NCI-H146 treated with DMSO at 0.1 percent for 48 hours (cell line): ENCODE measurements around the gene ATP12A.

Experiments used
- DNase-seq: peaks from one replicate; lab custom pipeline; 2025; ENCODE audit not compliant: unreplicated experiment; lab: John Stamatoyannopoulos, UW

Gene ATP12A

GRCh38 chr13:24680258-24680920, at the start of gene ATP12A:
ATP12A (plus strand) TSS chr13:24680408; CDS start chr13:24680744, 336 bp downstream.
- no peak for DNase-seq

DNA sequence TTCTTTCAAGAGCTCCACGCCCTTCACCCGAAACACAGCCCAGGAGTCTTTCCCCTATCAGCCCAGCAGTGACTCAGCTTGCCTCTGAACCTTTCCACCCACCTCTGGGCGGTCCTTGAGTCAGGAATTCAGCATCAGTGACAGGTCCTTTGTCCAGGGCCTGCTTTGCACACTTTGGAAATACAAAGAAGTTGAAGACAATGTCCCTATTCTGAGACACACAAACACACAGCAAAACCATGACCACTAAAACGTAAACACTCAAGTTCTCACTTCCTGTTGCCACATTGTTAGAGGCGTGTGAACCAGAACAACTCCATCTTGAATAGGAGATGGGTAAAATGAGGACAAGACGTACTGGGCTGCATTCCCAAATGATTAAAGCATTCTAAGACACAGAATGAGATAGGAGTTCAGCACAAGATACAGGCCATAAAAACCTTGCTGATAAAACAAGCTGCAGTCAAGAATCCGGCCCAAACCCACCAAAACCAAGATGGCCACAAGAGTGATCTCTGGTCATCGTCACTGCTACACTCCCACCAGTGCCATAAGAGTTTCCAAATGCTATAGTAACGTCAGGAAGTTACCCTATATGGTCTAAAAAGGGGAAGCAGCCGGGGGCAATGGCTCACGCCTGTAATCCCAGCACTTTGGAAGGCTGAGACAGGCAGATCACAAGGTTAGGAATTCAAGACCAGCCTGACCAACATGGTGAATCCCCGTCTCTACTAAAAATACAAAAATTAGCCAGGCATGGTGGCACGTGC, 49.2 kb upstream of the ATP12A start:
- DNase-seq: no peak

DNA sequence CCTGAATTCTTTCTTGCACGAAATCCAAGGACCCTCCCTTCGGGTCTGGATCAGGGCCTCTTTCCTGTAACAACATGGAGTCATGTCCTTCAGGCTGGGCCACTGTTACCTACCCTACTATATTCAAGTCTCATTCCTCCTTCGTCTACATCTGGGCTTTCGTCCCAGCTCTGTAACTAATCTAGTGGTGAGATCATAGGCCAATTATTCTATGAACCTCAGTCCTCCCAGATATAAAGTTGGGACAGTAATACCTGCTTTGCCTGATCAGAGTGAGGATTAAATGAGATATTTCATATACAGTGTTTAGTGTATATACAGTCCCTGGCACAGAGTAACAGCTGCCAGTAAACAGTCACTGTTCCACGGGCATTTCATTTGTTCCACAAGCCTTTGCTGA, 48.3 kb upstream of the ATP12A start:
- no peak for DNase-seq

- no peak for DNase-seq
Measured at GRCh38 chr13:24632382-24633121, 47.7 kb upstream of the ATP12A start.

DNA sequence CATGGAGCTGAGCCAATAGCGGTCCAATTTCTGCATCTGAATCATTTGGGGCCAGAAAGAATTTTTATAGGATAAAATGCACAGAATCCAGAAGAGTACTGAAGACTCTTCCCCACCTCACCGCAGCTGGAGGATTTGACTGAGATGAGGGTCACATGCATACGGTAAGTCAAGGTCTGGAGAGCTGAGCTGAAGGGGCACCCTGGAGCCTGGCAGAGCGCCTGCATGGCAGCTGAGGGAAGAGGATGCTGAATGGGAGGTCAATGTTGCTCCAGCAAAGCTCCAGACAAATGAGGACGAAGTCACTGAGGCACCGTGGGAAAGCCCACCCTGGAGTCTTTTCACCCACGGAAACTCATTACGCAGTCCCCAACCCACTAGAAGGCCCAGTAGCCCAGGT, 43.4 kb upstream of the ATP12A start:
- DNase-seq: no peak

- no peak for DNase-seq
Measured at GRCh38 chr13:24638096-24638495, 42.1 kb upstream of the ATP12A start.

DNA sequence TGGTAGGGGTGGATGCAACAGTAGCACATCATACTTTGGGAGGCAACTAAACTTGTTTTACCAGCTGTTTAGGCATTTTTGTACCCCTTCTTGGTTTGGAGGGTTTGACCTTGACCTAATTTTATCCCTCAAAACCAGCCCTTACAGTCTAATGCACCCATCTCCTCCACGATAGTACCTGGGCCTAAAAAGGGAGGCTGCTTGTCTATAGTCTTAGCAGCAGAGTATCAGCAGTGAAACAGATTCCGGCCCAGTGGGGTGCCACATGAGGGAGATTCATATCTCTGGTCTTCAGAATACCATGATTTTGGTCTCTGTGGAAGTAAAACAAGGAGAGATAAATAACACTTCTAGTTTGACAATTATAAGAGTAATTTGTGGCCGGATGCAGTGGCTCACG, 39.5 kb upstream of the ATP12A start:
- no peak for DNase-seq

GRCh38 chr13:24642219-24642618, 38.0 kb upstream of the ATP12A start:
- DNase-seq: no peak

GRCh38 chr13:24644036-24644435, 36.2 kb upstream of the ATP12A start:
- no peak for DNase-seq

GRCh38 chr13:24648271-24648670, 31.9 kb upstream of the ATP12A start:
- no peak for DNase-seq

- DNase-seq: no peak
Measured at GRCh38 chr13:24648983-24649687, 31.1 kb upstream of the ATP12A start.

DNA sequence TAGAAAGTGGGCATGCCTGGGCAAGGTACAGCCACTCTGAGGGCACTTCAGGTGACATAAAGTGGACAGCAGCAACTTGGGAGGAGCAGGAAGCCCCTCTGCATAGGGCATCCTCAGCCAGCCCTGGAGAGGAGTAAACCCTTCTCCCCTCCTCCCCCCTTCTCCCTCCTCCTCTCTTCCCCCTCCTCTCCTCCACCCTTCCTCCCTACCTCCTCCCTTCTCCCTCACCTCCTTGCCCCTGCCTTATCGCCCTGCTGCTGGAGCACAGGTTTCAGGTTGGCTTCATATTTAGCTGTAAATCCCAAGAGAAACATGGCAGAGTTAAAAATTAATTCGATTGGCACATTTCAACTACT, 30.5 kb upstream of the ATP12A start:
- no peak for DNase-seq

DNA sequence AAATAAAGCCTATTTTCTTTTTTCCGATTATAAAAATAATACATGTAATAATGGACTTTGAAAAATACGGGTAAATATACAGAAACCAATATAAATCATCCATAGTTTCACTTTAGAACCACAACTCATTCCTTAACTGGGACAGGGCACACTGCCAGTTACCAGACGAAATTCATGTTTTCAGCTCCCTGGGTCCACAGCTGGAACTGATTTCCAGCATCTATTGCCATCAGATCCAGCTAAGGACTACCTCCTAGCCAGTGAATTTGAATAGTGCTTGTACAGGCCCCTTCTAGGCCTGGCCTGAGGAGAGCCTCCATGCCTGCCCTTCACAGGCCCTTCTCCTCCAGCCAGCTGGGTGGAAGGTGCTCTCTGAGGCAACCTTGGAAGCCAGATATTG, 30.0 kb upstream of the ATP12A start:
- DNase-seq: no peak

DNA sequence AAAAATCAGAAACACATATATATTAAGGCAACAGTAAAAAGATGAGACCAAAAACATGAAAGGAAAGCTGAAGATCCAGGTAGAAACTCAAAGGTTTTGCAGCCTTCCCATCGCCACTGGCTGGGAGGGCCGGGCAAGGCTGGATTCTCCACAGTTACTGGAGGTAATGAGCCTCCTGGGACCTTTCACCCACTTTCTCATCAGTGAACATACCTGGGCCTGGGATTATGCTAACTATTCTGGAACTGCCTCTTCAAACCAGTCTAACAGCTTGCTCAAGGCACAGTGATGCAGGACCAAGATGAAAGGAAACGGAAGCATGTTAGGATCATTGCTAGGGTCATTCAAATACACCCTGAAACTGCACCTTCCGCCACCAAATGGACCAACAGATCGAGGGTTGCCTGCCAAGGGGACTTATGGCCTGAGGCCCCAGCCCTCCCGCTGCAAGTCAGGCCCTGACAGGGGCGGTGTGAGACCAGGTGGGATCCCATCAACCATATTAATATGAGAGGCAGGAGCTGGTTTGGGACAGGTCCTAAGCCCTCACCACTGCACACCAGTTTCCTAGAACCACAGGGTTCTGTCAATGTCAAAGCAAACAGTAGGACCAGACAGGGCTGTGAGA, 28.4 kb upstream of the ATP12A start:
- DNase-seq: no peak

DNA sequence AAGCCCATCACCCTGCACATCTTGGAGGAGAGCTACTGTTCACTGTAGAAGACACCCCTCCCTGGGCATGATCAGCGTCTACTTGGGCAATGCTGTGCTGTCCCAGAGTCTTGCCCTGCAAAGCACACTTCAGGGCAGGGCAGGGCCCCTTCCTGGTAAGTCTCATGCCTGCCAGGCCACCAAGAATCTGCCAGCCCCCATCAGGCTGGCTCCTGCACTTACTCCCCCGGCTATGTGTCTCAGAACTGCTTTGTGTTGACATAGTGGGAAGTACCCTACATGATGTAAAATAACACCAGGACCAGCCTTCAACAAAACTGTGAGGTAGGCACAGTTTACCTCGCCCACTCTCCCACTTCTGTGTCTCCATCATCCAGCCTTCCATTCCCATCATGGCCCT, 27.8 kb upstream of the ATP12A start:
- no peak for DNase-seq

- no peak for DNase-seq
Measured at GRCh38 chr13:24654741-24655140, 25.5 kb upstream of the ATP12A start.

DNA sequence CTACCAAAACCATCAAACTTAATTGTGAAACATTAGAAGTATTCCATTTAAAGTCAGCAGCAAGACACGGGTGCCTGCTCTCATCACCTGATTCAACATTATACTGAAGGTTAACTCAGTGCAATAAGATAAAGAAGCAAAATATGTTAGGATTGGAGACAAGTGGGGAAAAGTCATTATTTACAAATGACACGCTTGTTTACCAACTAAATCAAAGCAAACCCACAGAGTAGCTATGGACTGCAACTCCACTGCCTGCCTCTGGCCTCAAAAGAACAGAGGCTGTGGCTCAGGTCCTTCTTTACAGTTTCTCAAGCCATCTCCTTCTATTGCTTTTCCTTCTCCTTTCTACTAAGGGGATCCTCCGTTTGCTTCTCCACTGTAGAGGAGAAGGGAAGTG, 21.0 kb upstream of the ATP12A start:
- DNase-seq: no peak

GRCh38 chr13:24660023-24660741, 20.0 kb upstream of the ATP12A start:
- no peak for DNase-seq

DNA sequence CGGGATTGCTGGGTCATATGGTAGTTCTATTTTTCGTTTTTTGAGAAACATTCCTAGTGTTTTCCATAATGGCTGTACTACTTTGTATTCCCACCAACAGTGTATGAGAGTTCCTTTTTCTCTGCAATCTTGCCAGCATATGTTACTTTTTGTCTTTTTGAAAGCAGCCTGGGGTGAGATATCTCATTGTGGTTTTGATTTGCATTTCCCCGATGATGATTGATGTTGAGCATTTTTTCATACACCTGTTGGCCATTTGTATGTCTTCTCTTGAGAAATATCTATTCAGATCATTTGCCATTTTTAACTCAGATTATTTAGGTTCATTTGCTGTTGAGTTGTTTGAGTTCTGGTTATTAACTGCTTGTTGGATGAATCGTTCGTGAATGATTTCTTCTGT, 18.5 kb upstream of the ATP12A start:
- no peak for DNase-seq
